DND-41 (cell line): ENCODE results near the gene TNMD.

Experiments used
- EZH2 ChIP-seq: IDR thresholded peaks from 3 replicates; pipeline ENCODE4 v1.6.1; 2012; ENCODE audit warnings: borderline replicate concordance, low read depth, mild to moderate bottlenecking, moderate library complexity, low read length, inconsistent platforms; ENCODE audit not compliant: severe bottlenecking
- TF ChIP-seq, protein P1 (sequence below): IDR thresholded peaks from 2 replicates; pipeline ENCODE4 v1.5.1; 2012; ENCODE audit warnings: borderline replicate concordance, low read length, moderate library complexity, mild to moderate bottlenecking; ENCODE audit not compliant: poor library complexity, severe bottlenecking; ENCODE audit errors: extremely low read depth

DNA sequence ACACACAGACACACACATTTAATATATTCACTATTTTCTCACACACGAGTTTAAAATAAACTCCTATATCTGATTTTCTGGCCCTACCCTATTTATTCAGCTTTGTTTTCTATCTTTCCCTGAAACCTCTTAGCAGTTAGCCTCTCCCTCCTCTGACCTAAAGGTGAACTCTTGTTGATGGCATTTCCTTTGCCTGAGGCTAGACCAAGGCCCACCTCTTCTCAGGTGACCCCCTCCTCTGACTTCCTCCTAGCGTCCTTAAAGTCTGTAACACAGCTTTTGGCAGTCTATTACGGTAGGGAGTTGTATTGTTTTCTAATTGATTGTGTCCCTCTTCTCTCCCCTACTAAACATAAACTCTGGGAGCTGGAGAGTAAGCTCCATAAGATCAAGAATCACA lies 57.6 kb downstream of the TNMD start:
- no peak for TF ChIP-seq EZH2
- TF ChIP-seq, protein P1, sequence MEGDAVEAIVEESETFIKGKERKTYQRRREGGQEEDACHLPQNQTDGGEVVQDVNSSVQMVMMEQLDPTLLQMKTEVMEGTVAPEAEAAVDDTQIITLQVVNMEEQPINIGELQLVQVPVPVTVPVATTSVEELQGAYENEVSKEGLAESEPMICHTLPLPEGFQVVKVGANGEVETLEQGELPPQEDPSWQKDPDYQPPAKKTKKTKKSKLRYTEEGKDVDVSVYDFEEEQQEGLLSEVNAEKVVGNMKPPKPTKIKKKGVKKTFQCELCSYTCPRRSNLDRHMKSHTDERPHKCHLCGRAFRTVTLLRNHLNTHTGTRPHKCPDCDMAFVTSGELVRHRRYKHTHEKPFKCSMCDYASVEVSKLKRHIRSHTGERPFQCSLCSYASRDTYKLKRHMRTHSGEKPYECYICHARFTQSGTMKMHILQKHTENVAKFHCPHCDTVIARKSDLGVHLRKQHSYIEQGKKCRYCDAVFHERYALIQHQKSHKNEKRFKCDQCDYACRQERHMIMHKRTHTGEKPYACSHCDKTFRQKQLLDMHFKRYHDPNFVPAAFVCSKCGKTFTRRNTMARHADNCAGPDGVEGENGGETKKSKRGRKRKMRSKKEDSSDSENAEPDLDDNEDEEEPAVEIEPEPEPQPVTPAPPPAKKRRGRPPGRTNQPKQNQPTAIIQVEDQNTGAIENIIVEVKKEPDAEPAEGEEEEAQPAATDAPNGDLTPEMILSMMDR = no peak
